Neural progenitor cell (in vitro differentiated cells): Measurements from ENCODE around the gene EHBP1. TPM values are rescaled to one million over a fixed set of nuclear protein-coding genes. Genes with fewer than 3 reads are reported as not detected.

Experiments
- DNase-seq: peaks from one replicate; pipeline ENCODE4 v3.0.0-alpha.2; 2016; ENCODE audit warnings: low spot score
- H2AFZ ChIP-seq: fragments of 200-600 bp; sonication (generic); replicated peaks from 2 replicates; pipeline ENCODE4 v1.6.1; 2016; ENCODE audit warnings: antibody characterized with exemption
- H3F3A ChIP-seq: fragments of 200-600 bp; sonication (generic); 2 replicates; pipeline ENCODE4 v1.6.1; 2016; ENCODE audit warnings: antibody characterized with exemption, low read depth
- H3K27ac ChIP-seq: fragments of 200-600 bp; sonication (generic); 2 replicates; pipeline ENCODE4 v1.5.1; 2016; ENCODE audit warnings: mild to moderate bottlenecking
- H3K27me3 ChIP-seq: fragments of 200-600 bp; sonication (generic); 2 replicates; pipeline ENCODE4 v1.6.1; 2016; ENCODE audit warnings: mild to moderate bottlenecking, moderate library complexity
- H3K36me3 ChIP-seq: fragments of 200-600 bp; sonication (generic); 2 replicates; pipeline ENCODE4 v1.5.1; 2016
- H3K4me1 ChIP-seq: fragments of 200-600 bp; sonication (generic); 2 replicates; pipeline ENCODE4 v1.6.1; 2016; ENCODE audit warnings: mixed run types
- H3K4me2 ChIP-seq: fragments of 200-600 bp; sonication (generic); 2 replicates; pipeline ENCODE4 v1.6.1; 2016
- H3K4me3 ChIP-seq: fragments of 200-600 bp; sonication (generic); 2 replicates; pipeline ENCODE4 v1.5.1; 2016
- H3K79me2 ChIP-seq: fragments of 200-600 bp; sonication (generic); 2 replicates; pipeline ENCODE4 v1.6.1; 2016; ENCODE audit warnings: low read depth
- H3K9ac ChIP-seq: fragments of 200-600 bp; sonication (generic); 2 replicates; pipeline ENCODE4 v1.6.1; 2016
- H3K9me3 ChIP-seq: fragments of 200-600 bp; sonication (generic); 2 replicates; pipeline ENCODE4 v1.5.1; 2016; ENCODE audit warnings: low read depth
- H4K20me1 ChIP-seq: fragments of 200-600 bp; sonication (generic); 2 replicates; pipeline ENCODE4 v1.6.1; 2016; ENCODE audit warnings: low read depth
- H3K27ac Mint-ChIP-seq: 3 replicates; pipeline ENCODE4 v1.8.0; 2021; ENCODE audit warnings: mixed read lengths
- H3K27me3 Mint-ChIP-seq: 2 replicates; pipeline ENCODE4 v1.8.0; 2022; ENCODE audit warnings: low read depth, mild to moderate bottlenecking, inconsistent platforms, moderate library complexity, mixed read lengths; ENCODE audit not compliant: insufficient read depth
- H3K36me3 Mint-ChIP-seq: 3 replicates; pipeline ENCODE4 v1.8.0; 2021; ENCODE audit warnings: mixed read lengths
- H3K4me1 Mint-ChIP-seq: 3 replicates; pipeline ENCODE4 v1.8.0; 2021; ENCODE audit warnings: mixed read lengths
- H3K4me3 Mint-ChIP-seq: 3 replicates; pipeline ENCODE4 v1.8.0; 2021; ENCODE audit warnings: mild to moderate bottlenecking, moderate library complexity, mixed read lengths
- H3K9me3 Mint-ChIP-seq: 3 replicates; pipeline ENCODE4 v1.8.0; 2020; ENCODE audit warnings: mixed read lengths
- CTCF ChIP-seq: fragments of 200-600 bp; sonication (generic); IDR thresholded peaks from 2 replicates; pipeline ENCODE4 v1.5.1; 2017; ENCODE audit warnings: antibody characterized with exemption, mild to moderate bottlenecking
- EZH2 ChIP-seq: fragments of 200-600 bp; sonication (generic); IDR thresholded peaks from 2 replicates; pipeline ENCODE4 v1.6.1; 2017; ENCODE audit warnings: antibody characterized with exemption, mild to moderate bottlenecking, moderate library complexity
- EZH2phosphoT487 ChIP-seq: fragments of 200-600 bp; sonication (generic); IDR thresholded peaks from 2 replicates; pipeline ENCODE4 v1.6.1; 2017; ENCODE audit warnings: antibody characterized with exemption
- total RNA-seq: library from RNA; depleted of rRNA; stranded (reverse); fragments of >200 nt; gene quantifications from 2 replicates; pipeline ENCODE4 v1.2.3, GENCODE V29; 2015; ENCODE audit warnings: low replicate concordance

EHBP1 gene
- total RNA-seq, 1 donor from 2014 or later: 65.8 TPM

- Histone ChIP-seq H3K4me3 (no peak overlapping the region), H2AFZ (no peak overlapping the region), H4K20me1 (no peaks in the 10 kb centered on the region), H3K9ac (no peak overlapping the region), H3K4me2 (no peak overlapping the region), H3K27ac (no peak overlapping the region), H3K9me3 (no peaks in the 10 kb centered on the region), H3K36me3 (no peaks in the 10 kb centered on the region), H3K4me1 (no peaks in the 10 kb centered on the region), H3K27me3 (no peaks in the 10 kb centered on the region), H3F3A (no peaks in the 10 kb centered on the region), H3K79me2 (no peaks in the 10 kb centered on the region)
- Mint-ChIP-seq H3K9me3 (peaks cover 9% of the 10 kb centered on the region), H3K36me3 (peaks cover 15% of the 10 kb centered on the region), H3K4me1 (no peaks in the 10 kb centered on the region), H3K27ac (no peak overlapping the region), H3K27me3 (peaks cover 2% of the 10 kb centered on the region), H3K4me3 (no peak overlapping the region)
- no peak for DNase-seq
- no peak for TF ChIP-seq EZH2phosphoT487
- TF ChIP-seq CTCF: no peak
- TF ChIP-seq EZH2: no peak
These were observed 152.8 kb downstream of the EHBP1 start for GRCh38 chr2:62858231-62858832.

GRCh38 chr2:62868947-62869346 lies 163.4 kb downstream of the EHBP1 start:
- Histone ChIP-seq H3K4me3 (no peak overlapping the region), H3K27me3 (no peaks in the 10 kb centered on the region), H3F3A (no peaks in the 10 kb centered on the region), H3K27ac (no peak overlapping the region), H2AFZ (no peak overlapping the region), H3K9ac (no peak overlapping the region), H3K4me1 (no peaks in the 10 kb centered on the region), H3K79me2 (no peaks in the 10 kb centered on the region), H4K20me1 (no peaks in the 10 kb centered on the region), H3K4me2 (no peak overlapping the region), H3K9me3 (no peaks in the 10 kb centered on the region), H3K36me3 (peaks cover 20% of the 10 kb centered on the region)
- Mint-ChIP-seq H3K27ac (no peak overlapping the region), H3K4me3 (no peak overlapping the region), H3K27me3 (no peaks in the 10 kb centered on the region), H3K36me3 (peaks cover 40% of the 10 kb centered on the region), H3K9me3 (peaks cover 14% of the 10 kb centered on the region), H3K4me1 (no peaks in the 10 kb centered on the region)
- TF ChIP-seq EZH2phosphoT487 (no peak), CTCF (no peak), EZH2 (no peak)
- DNase-seq: no peak

- no peaks in the 10 kb centered on the region for H3K79me2 ChIP-seq
- no peak overlapping the region for H3K27ac ChIP-seq
- no peak overlapping the region for H2AFZ ChIP-seq
- no peak overlapping the region for H3K27ac Mint-ChIP-seq
- H3K36me3 ChIP-seq: peaks cover 27% of the 10 kb centered on the region
- no peak for DNase-seq
- TF ChIP-seq EZH2: no peak
- TF ChIP-seq CTCF: no peak
- TF ChIP-seq EZH2phosphoT487: no peak
- no peak overlapping the region for H3K4me3 Mint-ChIP-seq
- H3K9me3 ChIP-seq: no peaks in the 10 kb centered on the region
- peaks cover 30% of the 10 kb centered on the region for H3K9me3 Mint-ChIP-seq
- no peak overlapping the region for H3K4me2 ChIP-seq
- no peaks in the 10 kb centered on the region for H3K27me3 Mint-ChIP-seq
- no peak overlapping the region for H3K9ac ChIP-seq
- H3K4me1 ChIP-seq: no peaks in the 10 kb centered on the region
- no peaks in the 10 kb centered on the region for H4K20me1 ChIP-seq
- H3K36me3 Mint-ChIP-seq: peaks cover 50% of the 10 kb centered on the region
- H3F3A ChIP-seq: no peaks in the 10 kb centered on the region
- no peaks in the 10 kb centered on the region for H3K4me1 Mint-ChIP-seq
- no peak overlapping the region for H3K4me3 ChIP-seq
- no peaks in the 10 kb centered on the region for H3K27me3 ChIP-seq
These were observed 165.5 kb downstream of the EHBP1 start for GRCh38 chr2:62870966-62871365.
